K562 (cell line): ENCODE results near the gene C1QBP. TPM values are rescaled to one million over a fixed set of nuclear protein-coding genes. Genes with fewer than 3 reads are reported as not detected.
A peak's percentile ranks its signal among the peaks of the same experiment; 100 is the strongest.

ENCODE experiments used
- ATF2 ChIP-seq: sonication (generic); formaldehyde crosslinking; IDR thresholded peaks from 2 replicates; pipeline ENCODE4 v1.8.1; 2022; ENCODE audit warnings: missing genetic modification reagents
- DLX4 ChIP-seq: fragments of 250-450 bp; sonication (Bioruptor Pico); IDR thresholded peaks from 2 replicates; pipeline ENCODE4 v1.6.1; 2021; ENCODE audit warnings: mild to moderate bottlenecking
- FOXP1 ChIP-seq: sonication (generic); formaldehyde crosslinking; IDR thresholded peaks from 2 replicates; pipeline ENCODE4 v1.8.0; 2022; ENCODE audit warnings: mild to moderate bottlenecking, missing genetic modification reagents
- GABPB1 ChIP-seq: sonication (generic); formaldehyde crosslinking; IDR thresholded peaks from 2 replicates; pipeline ENCODE4 v1.8.0; 2022; ENCODE audit warnings: mild to moderate bottlenecking, missing genetic modification reagents
- PML ChIP-seq: IDR thresholded peaks from 2 replicates; pipeline ENCODE4 v1.6.1; 2012; ENCODE audit warnings: low read length, inconsistent platforms
- SIN3B ChIP-seq: fragments of 450-650 bp; IDR thresholded peaks from 2 replicates; pipeline ENCODE4 v1.6.1; 2017; ENCODE audit warnings: low read depth, mild to moderate bottlenecking, moderate library complexity
- SRSF7 ChIP-seq: fragments of 200-400 bp; formaldehyde crosslinking; optimal IDR thresholded peaks from 2 replicates; pipeline ENCODE3; 2017; ENCODE audit warnings: mild to moderate bottlenecking, low read depth, low read length
- TOE1 ChIP-seq, 2 experiments: fragments of 450-650 bp in 1 of 2; sonication (generic) in 1 of 2; formaldehyde crosslinking in 1 of 2; IDR thresholded peaks; 2 replicates each; pipeline versions ENCODE4 v1.7.1 to v1.8.0; 2016 to 2022; ENCODE audit warnings: borderline replicate concordance in 2 of 2, mild to moderate bottlenecking in 2 of 2, antibody characterized with exemption in 1 of 2, inconsistent platforms in 1 of 2, low read depth in 1 of 2, missing genetic modification reagents in 1 of 2, moderate library complexity in 1 of 2
- ZNF224 ChIP-seq: sonication (generic); formaldehyde crosslinking; IDR thresholded peaks from 2 replicates; pipeline ENCODE4 v1.8.0; 2022; ENCODE audit warnings: mild to moderate bottlenecking, missing genetic modification reagents
- ZNF316 ChIP-seq: fragments of 450-650 bp; IDR thresholded peaks from 2 replicates; pipeline ENCODE4 v1.6.1; 2016
- ZNF407 ChIP-seq: fragments of 450-650 bp; IDR thresholded peaks from 2 replicates; pipeline ENCODE4 v1.6.1; 2016; ENCODE audit warnings: low read depth
- ZNF408 ChIP-seq: fragments of 250-450 bp; sonication (Bioruptor Pico); IDR thresholded peaks from 2 replicates; pipeline ENCODE4 v1.4.0; 2020; ENCODE audit warnings: low read depth, mild to moderate bottlenecking, moderate library complexity
- polyA plus RNA-seq, 8 experiments: library from polyadenylated mRNA; depleted of rRNA in 4 of 8; stranded (reverse) in 5 of 8; unstranded in 3 of 8; fragments of >200 nt; fragmentation: Nextera tagmentation in 2 of 8; fragmentation: Illumina TruSeq in 1 of 8; extraction: Ambion mirVana in 2 of 8; extraction: Trizol in 1 of 8; gene quantifications; 2 replicates each; pipeline versions ENCODE4 v1.2.1 to v1.2.3, GENCODE V29; 2011 to 2014; ENCODE audit warnings: inconsistent platforms in 1 of 8, missing spikeins in 1 of 8
- total RNA-seq, 7 experiments: library from RNA; depleted of rRNA in 6 of 7; stranded (reverse); fragments of >200 nt in 6 of 7; fragmentation: Illumina TruSeq in 2 of 7; extraction: Trizol in 2 of 7; gene quantifications; 2 replicates each; pipeline versions ENCODE4 v1.2.1 to v1.2.3, GENCODE V29; 2011 to 2021; ENCODE audit warnings: low replicate concordance in 1 of 7

The C1QBP gene
- total and polyA plus RNA-seq, 9 of the 15 experiments (the other 6 are each of a cell fraction or from before 2014, with no cell fraction given): 90.7 to 665 (median 414) TPM

GRCh38 chr17:5419356-5419958, 19.5 kb downstream of the C1QBP start, which contains the start of gene NUP88 (continued):
- TF ChIP-seq ZNF407 (0 out of 2 replicates have a peak, but pooled peaks have one; percentile 28), ZNF408 (no peak), DLX4 (CRISPR knock-in tag) (no peak), SIN3B (peak; percentile 80), GABPB1 (CRISPR knock-in tag) (peak; percentile 37), ZNF316 (no peak), SRSF7 (no peak), ATF2 (no peak), FOXP1 (CRISPR knock-in tag) (peak; percentile 26; the same call in 1 of the 2 replicates), TOE1 (IDR thresholded peaks at IDR 0.05; ENCODE audit: borderline replicate concordance) (no peak), TOE1 (CRISPR knock-in tag; IDR thresholded peaks at IDR 0.05; ENCODE audit: borderline replicate concordance, low read depth) (no peak), PML (peak; percentile 65; the same call in 1 of the 2 replicates), ZNF224 (no peak)
